Psoas muscle (tissue), 8 donors: ENCODE data around the gene SLC38A8. TPM values are rescaled to one million over a fixed set of nuclear protein-coding genes. Genes with fewer than 3 reads are reported as not detected.

Source experiments
- ATAC-seq, 4 donors: fragments of 200-7000 bp; cut with Tn5 transposase; one replicate each; pipeline ENCODE4 v1.9.1; 2020; ENCODE audit warnings: moderate library complexity in 3 of 4, mild to moderate bottlenecking in 2 of 4
- DNase-seq, 2 donors: peaks; one replicate each; pipeline ENCODE4 v3.0.0-alpha.2; 2020
- H3K27ac ChIP-seq: fragments of 200-600 bp; one replicate; pipeline ENCODE4 v1.8.0; 2022
- H3K27me3 ChIP-seq, 3 donors: fragments of 200-600 bp in 1 of 3; one replicate each; pipeline versions ENCODE4 v1.6.1 to v1.8.0; 2013 to 2022; ENCODE audit warnings: low read length in 2 of 3, mild to moderate bottlenecking in 2 of 3, moderate library complexity in 1 of 3; ENCODE audit not compliant: insufficient read depth in 3 of 3
- H3K36me3 ChIP-seq, 2 donors: fragments of 200-600 bp in 1 of 2; one replicate each; pipeline versions ENCODE4 v1.6.1 to v1.8.0; 2013 to 2022; ENCODE audit warnings: low read depth in 1 of 2, mild to moderate bottlenecking in 1 of 2, moderate library complexity in 1 of 2; ENCODE audit not compliant: insufficient read depth in 1 of 2
- H3K4me1 ChIP-seq: fragments of 200-600 bp; one replicate; pipeline ENCODE4 v1.8.0; 2022
- H3K4me3 ChIP-seq: fragments of 200-600 bp; one replicate; pipeline ENCODE4 v1.8.0; 2022; ENCODE audit warnings: mild to moderate bottlenecking
- H3K9me3 ChIP-seq: fragments of 200-600 bp; one replicate; pipeline ENCODE4 v1.8.0; 2022
- WGBS, 3 donors: extraction: QIAGEN DNeasy Blood & Tissue Kit; methylation state at CpG; one replicate each; pipeline versions ENCODE4 v1.1.6 to v1.1.7; 2013; 5-methylcytosine and 5-hydroxymethylcytosine counted together
- intact Hi-C, 2 donors: fragments of 100-400 bp; cut with DNase I; formaldehyde crosslinking; loops; one replicate each; pipeline versions ENCODE4 v1.11.0 to v1.14.2; 2022
- polyA plus RNA-seq, 3 donors: library from polyadenylated mRNA; stranded (reverse); fragments of 200-250 nt; gene quantifications; one replicate each; pipeline ENCODE4 v1.2.3, GENCODE V29; 2013
- total RNA-seq, 4 donors: library from RNA; stranded (reverse); fragmentation: NEBNext Ultra II Directional in 2 of 4; extraction: Animal tissue kit (Norgen Biotek cat#: 25700) in 2 of 4; gene quantifications; one replicate each; pipeline versions ENCODE4 v1.2.1 to v1.2.4, GENCODE V29; 2021 to 2023
- TF ChIP-seq, protein P1 (sequence below): fragments of 200-600 bp; IDR thresholded peaks from one replicate; pipeline ENCODE4 v1.8.0; 2022; ENCODE audit warnings: antibody characterized with exemption
- donor health status: healthy with polysubstance abuse.
- donor health status: DM: no; HTN: no; CAD: no; lungs with moderate emphysema.
- donor health status: Bipolar disorder and iron deficiency.
- donor health status: healthy.
- donor health status: DM: yes; HTN: yes; CAD: no.
- donor health status: DM: no; HTN: no; CAD: no.
- donor health status: DM: no; HTN: no; CAD: no.
- donor health status: DM: yes; HTN: yes; CAD: no.

SLC38A8 gene
- total and polyA plus RNA-seq, 7 donors: 0.21 to 0.52 TPM; not detected in 5

DNA sequence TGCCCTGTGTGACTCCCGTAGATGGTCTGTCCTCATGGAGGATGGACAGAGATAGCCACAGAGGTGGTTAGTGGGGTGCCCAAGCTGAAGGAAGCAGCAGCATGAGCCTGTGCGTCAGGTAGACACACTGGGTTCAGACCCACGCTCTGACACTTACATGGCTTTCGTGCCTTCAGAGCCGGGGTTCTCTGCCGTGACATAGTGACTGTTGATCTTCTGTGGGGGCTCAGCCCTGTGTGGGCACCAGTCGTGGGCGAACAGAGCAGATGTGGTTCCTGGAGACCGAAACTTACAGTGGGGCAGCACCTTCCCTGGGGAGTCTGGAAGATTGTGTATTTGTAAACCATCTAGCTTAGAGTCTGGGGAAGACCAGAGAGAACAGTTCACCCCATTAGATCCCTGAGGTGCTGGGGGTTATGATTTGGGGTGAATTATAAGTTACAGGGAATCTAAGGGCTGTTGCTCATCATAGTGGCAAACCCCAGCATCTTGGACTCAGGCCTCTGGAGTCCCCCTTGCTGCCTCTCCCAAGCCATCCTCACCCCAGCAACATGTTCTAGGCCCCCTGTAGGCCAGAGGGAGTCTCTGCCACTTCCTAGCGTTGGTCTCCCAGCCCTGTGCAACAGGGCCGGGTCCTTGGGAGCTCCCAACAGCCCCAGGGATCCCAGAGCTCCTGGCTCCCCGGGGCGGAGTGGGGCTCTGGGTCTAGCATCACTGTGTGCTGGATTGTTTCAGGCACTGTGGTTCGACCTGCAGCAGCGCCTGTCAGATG is 45.9 kb downstream of the SLC38A8 start:
- DNase-seq (no peak), ATAC-seq (no peak)
- intact Hi-C loops: no loop called here
- Histone ChIP-seq H3K27me3 (peaks cover 0 to 4% (median 0%) of the 10 kb centered on the region in 3 donors), H3K4me1 (peaks cover 6% of the 10 kb centered on the region), H3K27ac (no peak overlapping the region), H3K4me3 (no peak overlapping the region), H3K9me3 (no peaks in the 10 kb centered on the region), H3K36me3 (no peaks in the 10 kb centered on the region)
- TF ChIP-seq, protein P1, sequence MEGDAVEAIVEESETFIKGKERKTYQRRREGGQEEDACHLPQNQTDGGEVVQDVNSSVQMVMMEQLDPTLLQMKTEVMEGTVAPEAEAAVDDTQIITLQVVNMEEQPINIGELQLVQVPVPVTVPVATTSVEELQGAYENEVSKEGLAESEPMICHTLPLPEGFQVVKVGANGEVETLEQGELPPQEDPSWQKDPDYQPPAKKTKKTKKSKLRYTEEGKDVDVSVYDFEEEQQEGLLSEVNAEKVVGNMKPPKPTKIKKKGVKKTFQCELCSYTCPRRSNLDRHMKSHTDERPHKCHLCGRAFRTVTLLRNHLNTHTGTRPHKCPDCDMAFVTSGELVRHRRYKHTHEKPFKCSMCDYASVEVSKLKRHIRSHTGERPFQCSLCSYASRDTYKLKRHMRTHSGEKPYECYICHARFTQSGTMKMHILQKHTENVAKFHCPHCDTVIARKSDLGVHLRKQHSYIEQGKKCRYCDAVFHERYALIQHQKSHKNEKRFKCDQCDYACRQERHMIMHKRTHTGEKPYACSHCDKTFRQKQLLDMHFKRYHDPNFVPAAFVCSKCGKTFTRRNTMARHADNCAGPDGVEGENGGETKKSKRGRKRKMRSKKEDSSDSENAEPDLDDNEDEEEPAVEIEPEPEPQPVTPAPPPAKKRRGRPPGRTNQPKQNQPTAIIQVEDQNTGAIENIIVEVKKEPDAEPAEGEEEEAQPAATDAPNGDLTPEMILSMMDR: no peak
- WGBS, 3 donors: 83 to 88% (median 87%) methylated on average over 15 of the region's 15 CpGs

DNA sequence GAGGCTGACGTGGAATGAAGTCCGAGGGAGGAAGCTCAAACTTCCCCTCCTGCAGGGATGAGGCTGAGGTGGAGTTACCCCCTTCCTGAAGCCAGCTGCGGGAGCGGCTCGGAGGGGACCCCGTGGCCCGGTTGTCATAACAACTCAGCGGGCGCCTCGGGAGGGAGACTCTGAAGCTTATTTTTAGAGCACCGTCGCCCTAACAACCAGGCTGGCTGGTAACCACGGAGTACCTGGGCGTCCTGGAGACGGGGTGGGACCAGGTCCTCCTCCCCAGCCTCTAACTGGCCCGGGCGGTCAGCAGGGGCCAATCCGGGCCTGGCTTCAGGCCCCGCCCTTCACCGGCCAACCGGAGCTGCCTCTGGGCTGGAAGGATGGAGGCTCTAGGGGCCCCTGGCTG is 46.8 kb downstream of the SLC38A8 start:
- peaks cover 0 to 4% (median 0%) of the 10 kb centered on the region in 3 donors for H3K27me3 ChIP-seq
- 22 to 29% (median 24%) methylated on average over 19 to 21 of the region's 21 CpGs for WGBS, 3 donors
- ATAC-seq (no peak), DNase-seq (no peak)
- no peaks in the 10 kb centered on the region for H3K36me3 ChIP-seq
- no peaks in the 10 kb centered on the region for H3K9me3 ChIP-seq
- TF ChIP-seq, protein P1: no peak
- intact Hi-C loops: no loop called here
- no peak overlapping the region for H3K27ac ChIP-seq
- H3K4me3 ChIP-seq: no peak overlapping the region
- peaks cover 6% of the 10 kb centered on the region for H3K4me1 ChIP-seq

DNA sequence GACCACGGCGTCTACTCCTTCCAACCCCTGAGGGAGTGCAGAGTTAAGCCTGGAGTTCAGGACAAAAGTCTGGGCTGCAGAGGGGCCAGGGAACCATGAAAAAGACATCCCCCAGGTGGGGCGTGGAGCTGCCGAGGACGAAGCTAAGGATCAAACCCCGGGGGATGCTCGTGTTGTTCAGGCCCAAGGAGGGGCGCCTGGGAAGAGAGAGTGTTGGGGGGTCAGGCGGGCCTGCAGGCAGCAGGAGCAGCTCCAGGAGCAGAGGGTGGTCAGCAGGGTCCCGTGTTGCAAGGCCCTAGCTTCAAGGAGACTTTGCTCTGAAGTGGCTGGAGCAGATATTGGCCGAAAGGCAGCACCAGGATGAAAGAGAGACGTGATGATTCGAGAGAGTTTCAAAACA is 47.9 kb downstream of the SLC38A8 start:
- H3K27me3 ChIP-seq: peaks cover 0 to 10% (median 0%) of the 10 kb centered on the region in 3 donors
- no peaks in the 10 kb centered on the region for H3K36me3 ChIP-seq
- peaks cover 6% of the 10 kb centered on the region for H3K4me1 ChIP-seq
- no peak overlapping the region for H3K4me3 ChIP-seq
- intact Hi-C loops: no loop called here
- no peak overlapping the region for H3K27ac ChIP-seq
- 80 to 85% (median 84%) methylated on average over 13 of the region's 13 CpGs for WGBS, 3 donors
- TF ChIP-seq, protein P1: no peak
- ATAC-seq (no peak), DNase-seq (no peak)
- no peaks in the 10 kb centered on the region for H3K9me3 ChIP-seq

DNA sequence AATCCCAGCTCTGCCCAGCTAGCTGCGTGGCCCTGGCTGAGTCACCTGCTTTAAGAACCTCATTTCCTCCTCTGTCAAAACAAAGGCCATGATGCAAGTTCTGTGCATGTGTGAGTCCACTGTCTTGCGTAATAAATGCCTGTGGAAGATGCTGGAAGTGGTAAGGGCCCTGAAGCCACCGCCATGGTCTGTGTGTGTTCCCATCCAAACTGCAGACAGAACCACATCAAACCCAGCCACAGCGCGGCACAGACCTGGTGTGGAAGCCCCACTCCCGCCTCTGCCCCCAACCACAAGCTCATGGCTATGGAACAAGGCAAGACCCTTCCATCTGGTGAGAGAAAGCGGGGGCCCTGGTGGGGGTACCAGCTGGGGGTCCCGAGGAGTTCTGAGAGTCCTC is 48.5 kb downstream of the SLC38A8 start:
- TF ChIP-seq, protein P1: no peak
- H3K27me3 ChIP-seq: peaks cover 0 to 10% (median 0%) of the 10 kb centered on the region in 3 donors
- no peaks in the 10 kb centered on the region for H3K9me3 ChIP-seq
- intact Hi-C loops: no loop called here
- no peak overlapping the region for H3K27ac ChIP-seq
- ATAC-seq: peak in 1 of 4 donors; percentile 45
- H3K36me3 ChIP-seq: no peaks in the 10 kb centered on the region
- WGBS, 3 donors: 90 to 92% (median 92%) methylated on average over 8 of the region's 8 CpGs
- DNase-seq: no peak
- H3K4me3 ChIP-seq: no peak overlapping the region
- peaks cover 6% of the 10 kb centered on the region for H3K4me1 ChIP-seq
